ENCODE results near the gene TGFB2. TPM values are rescaled to one million over a fixed set of nuclear protein-coding genes. Genes with fewer than 3 reads are reported as not detected.

Gene TGFB2
- total and polyA plus RNA-seq, 4 donors = 0.21 to 0.75 (median 0.41) TPM

DNA sequence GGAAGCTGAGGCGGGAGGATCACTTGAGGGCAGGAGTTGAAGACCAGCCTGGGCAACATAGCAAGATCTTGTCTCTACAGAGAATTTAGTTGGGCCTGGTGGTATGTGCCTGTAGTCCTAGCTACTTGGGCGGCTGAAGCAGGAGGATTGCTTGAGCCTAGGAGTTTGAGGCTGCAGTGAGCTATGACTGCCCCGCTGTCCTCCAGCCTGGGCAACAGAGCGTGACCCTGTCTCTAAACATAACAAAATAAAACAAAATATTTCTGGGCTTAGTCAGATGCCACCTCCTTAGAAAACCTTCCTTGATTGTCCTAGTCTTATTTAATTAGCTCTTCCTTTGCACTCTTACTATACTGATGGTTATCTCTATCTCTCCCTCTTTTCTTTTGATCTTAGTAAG, 8.5 kb downstream of the TGFB2 start (continued):
- TF ChIP-seq, protein P1, sequence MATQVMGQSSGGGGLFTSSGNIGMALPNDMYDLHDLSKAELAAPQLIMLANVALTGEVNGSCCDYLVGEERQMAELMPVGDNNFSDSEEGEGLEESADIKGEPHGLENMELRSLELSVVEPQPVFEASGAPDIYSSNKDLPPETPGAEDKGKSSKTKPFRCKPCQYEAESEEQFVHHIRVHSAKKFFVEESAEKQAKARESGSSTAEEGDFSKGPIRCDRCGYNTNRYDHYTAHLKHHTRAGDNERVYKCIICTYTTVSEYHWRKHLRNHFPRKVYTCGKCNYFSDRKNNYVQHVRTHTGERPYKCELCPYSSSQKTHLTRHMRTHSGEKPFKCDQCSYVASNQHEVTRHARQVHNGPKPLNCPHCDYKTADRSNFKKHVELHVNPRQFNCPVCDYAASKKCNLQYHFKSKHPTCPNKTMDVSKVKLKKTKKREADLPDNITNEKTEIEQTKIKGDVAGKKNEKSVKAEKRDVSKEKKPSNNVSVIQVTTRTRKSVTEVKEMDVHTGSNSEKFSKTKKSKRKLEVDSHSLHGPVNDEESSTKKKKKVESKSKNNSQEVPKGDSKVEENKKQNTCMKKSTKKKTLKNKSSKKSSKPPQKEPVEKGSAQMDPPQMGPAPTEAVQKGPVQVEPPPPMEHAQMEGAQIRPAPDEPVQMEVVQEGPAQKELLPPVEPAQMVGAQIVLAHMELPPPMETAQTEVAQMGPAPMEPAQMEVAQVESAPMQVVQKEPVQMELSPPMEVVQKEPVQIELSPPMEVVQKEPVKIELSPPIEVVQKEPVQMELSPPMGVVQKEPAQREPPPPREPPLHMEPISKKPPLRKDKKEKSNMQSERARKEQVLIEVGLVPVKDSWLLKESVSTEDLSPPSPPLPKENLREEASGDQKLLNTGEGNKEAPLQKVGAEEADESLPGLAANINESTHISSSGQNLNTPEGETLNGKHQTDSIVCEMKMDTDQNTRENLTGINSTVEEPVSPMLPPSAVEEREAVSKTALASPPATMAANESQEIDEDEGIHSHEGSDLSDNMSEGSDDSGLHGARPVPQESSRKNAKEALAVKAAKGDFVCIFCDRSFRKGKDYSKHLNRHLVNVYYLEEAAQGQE (IDR thresholded peaks at IDR 0.05) = no peak
- TF ChIP-seq EGR1 (IDR thresholded peaks at IDR 0.05; ENCODE audit: low read depth in 2 of 2) (no peak), FOXA2 (IDR thresholded peaks at IDR 0.05) (no peak), HNF4A (conservative IDR thresholded peaks at IDR 0.05) (no peak), RAD21 (IDR thresholded peaks at IDR 0.05) (no peak), NR2F2 (IDR thresholded peaks at IDR 0.05) (no peak)

DNA sequence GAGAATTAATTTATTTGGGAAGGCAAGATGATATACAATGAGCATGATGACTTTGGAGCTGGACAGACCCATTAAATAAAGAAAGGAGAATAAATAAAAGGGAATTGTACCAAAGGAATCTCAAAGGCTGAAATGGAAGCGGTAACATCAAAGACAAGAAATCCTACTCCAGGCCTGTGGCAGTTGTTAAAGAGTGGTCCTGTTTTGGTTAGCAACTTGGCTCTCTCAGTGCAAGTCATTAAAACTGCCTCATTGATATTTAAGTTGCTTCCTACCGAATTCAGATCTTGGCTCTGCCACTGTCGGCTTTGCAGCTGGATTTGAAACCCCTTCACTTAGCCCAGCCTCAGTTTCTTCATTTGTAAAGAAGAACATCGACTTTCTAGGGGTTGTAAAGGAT, 10.1 kb downstream of the TGFB2 start:
- Histone ChIP-seq H3K27me3 (ENCODE audit: control insufficient read depth in 4 of 4, insufficient read depth in 4 of 4, low read length in 3 of 4) (no peaks in the 10 kb centered on the region), H3K36me3 (ENCODE audit: control insufficient read depth in 4 of 4, insufficient read depth in 3 of 4, low read depth in 1 of 4, low read length in 3 of 4) (no peaks in the 10 kb centered on the region), H3K9me3 (ENCODE audit: control insufficient read depth in 4 of 4, low read length in 3 of 4) (no peaks in the 10 kb centered on the region), H3K27ac (ENCODE audit: low read depth in 1 of 2, low read length in 2 of 2) (no peak overlapping the region), H3K9ac (ENCODE audit: low read depth in 1 of 2, low read length in 2 of 2) (no peak overlapping the region), H3K4me1 (ENCODE audit: control insufficient read depth in 4 of 4, insufficient read depth in 4 of 4, low read length in 3 of 4) (no peaks in the 10 kb centered on the region), H3K4me3 (ENCODE audit: low read depth in 1 of 3, low read length in 3 of 3) (no peak overlapping the region)
- no peak for TF ChIP-seq FOXA2 (IDR thresholded peaks at IDR 0.05)
- TF ChIP-seq, protein P2, sequence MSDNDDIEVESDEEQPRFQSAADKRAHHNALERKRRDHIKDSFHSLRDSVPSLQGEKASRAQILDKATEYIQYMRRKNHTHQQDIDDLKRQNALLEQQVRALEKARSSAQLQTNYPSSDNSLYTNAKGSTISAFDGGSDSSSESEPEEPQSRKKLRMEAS (IDR thresholded peaks at IDR 0.05) = no peak
- TF ChIP-seq, protein P3, sequence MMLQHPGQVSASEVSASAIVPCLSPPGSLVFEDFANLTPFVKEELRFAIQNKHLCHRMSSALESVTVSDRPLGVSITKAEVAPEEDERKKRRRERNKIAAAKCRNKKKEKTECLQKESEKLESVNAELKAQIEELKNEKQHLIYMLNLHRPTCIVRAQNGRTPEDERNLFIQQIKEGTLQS (IDR thresholded peaks at IDR 0.05) = no peak
- TF ChIP-seq RXRA (IDR thresholded peaks at IDR 0.05) = no peak
- TF ChIP-seq, protein P4, sequence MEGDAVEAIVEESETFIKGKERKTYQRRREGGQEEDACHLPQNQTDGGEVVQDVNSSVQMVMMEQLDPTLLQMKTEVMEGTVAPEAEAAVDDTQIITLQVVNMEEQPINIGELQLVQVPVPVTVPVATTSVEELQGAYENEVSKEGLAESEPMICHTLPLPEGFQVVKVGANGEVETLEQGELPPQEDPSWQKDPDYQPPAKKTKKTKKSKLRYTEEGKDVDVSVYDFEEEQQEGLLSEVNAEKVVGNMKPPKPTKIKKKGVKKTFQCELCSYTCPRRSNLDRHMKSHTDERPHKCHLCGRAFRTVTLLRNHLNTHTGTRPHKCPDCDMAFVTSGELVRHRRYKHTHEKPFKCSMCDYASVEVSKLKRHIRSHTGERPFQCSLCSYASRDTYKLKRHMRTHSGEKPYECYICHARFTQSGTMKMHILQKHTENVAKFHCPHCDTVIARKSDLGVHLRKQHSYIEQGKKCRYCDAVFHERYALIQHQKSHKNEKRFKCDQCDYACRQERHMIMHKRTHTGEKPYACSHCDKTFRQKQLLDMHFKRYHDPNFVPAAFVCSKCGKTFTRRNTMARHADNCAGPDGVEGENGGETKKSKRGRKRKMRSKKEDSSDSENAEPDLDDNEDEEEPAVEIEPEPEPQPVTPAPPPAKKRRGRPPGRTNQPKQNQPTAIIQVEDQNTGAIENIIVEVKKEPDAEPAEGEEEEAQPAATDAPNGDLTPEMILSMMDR (IDR thresholded peaks at IDR 0.05; ENCODE audit: low read depth, low read length, missing input control) = no peak
- DNase-seq (ENCODE audit: low spot score) = no peak
- WGBS = 83% methylated on average over 4 of the region's 4 CpGs

DNA sequence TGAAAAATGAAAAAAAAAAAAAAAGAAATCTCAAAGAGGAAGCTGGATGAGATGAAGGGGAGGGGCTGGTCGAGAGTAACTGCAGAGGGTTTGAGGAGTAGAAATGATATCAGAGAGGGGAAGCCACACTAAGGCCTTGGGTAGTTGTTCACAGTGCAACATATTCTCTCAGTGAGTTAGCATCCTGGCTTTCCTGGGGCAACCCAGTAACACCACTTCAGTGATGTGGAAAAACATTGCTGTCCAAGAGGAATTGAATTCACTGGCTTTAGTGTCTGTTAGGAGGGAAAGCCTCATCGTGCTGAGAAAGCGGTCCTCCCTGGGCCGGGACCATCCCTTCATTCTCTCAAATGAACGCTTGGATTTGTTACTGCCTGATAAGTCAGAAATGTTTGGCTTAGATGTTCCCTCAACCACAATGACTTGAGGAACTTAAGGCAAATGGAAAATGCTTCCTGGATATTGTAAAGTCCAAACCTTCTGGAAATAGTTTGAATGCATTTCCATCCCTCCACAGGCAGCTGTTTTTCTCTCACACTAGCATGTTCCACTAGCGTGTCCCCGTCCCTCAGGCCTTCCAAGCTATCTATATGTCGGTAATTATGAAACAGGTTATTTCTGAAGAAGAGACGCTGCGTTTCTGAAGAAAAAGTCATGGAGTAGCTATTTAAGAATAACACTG, 12.2 kb downstream of the TGFB2 start:
- Histone ChIP-seq H3K9me3 (ENCODE audit: control insufficient read depth in 4 of 4, low read length in 3 of 4) (no peaks in the 10 kb centered on the region), H3K9ac (ENCODE audit: low read depth in 1 of 2, low read length in 2 of 2) (no peak overlapping the region), H3K27me3 (ENCODE audit: control insufficient read depth in 4 of 4, insufficient read depth in 4 of 4, low read length in 3 of 4) (no peaks in the 10 kb centered on the region), H3K4me1 (ENCODE audit: control insufficient read depth in 4 of 4, insufficient read depth in 4 of 4, low read length in 3 of 4) (no peaks in the 10 kb centered on the region), H3K27ac (ENCODE audit: low read depth in 1 of 2, low read length in 2 of 2) (no peak overlapping the region), H3K4me3 (ENCODE audit: low read depth in 1 of 3, low read length in 3 of 3) (no peak overlapping the region), H3K36me3 (ENCODE audit: control insufficient read depth in 4 of 4, insufficient read depth in 3 of 4, low read depth in 1 of 4, low read length in 3 of 4) (no peaks in the 10 kb centered on the region)
- TF ChIP-seq RAD21 (IDR thresholded peaks at IDR 0.05) (no peak), HNF4A (conservative IDR thresholded peaks at IDR 0.05) (no peak), NR2F2 (IDR thresholded peaks at IDR 0.05) (no peak), RXRA (IDR thresholded peaks at IDR 0.05) (no peak)
- no peak for DNase-seq (ENCODE audit: low spot score)
- 80% methylated on average over 10 of the region's 10 CpGs for WGBS

Data from liver (tissue), 9 donors.